Mesodermal cell (in vitro differentiated cells): Measurements from ENCODE around the gene HNF1B.

Experiments
- H3K27ac ChIP-seq: 2 replicates; pipeline ENCODE4 v1.7.0; 2013; ENCODE audit warnings: mild to moderate bottlenecking, low read depth, low read length, moderate library complexity; ENCODE audit not compliant: severe bottlenecking
- H3K36me3 ChIP-seq: 2 replicates; pipeline ENCODE4 v1.7.1; 2013; ENCODE audit warnings: mild to moderate bottlenecking, low read length, moderate library complexity; ENCODE audit not compliant: control insufficient read depth, insufficient read depth
- H3K4me1 ChIP-seq: one replicate; pipeline ENCODE4 v1.7.1; 2013; ENCODE audit warnings: mild to moderate bottlenecking, low read length; ENCODE audit not compliant: insufficient read depth, control insufficient read depth, poor library complexity, severe bottlenecking
- H3K4me3 ChIP-seq: 2 replicates; pipeline ENCODE4 v1.7.0; 2013; ENCODE audit warnings: low read length, control low read depth, mild to moderate bottlenecking; ENCODE audit not compliant: insufficient read depth, poor library complexity, severe bottlenecking; ENCODE audit errors: extremely low read depth
- H3K9me3 ChIP-seq: 2 replicates; pipeline ENCODE4 v1.7.1; 2013; ENCODE audit warnings: mild to moderate bottlenecking, low read length, moderate library complexity; ENCODE audit not compliant: control insufficient read depth
- WGBS, 2 experiments: methylation state at CpG; one replicate each; pipeline ENCODE4 v1.1.5; 2013; ENCODE audit warnings: missing lambda C conversion rate in 2 of 2; ENCODE audit not compliant: insufficient coverage in 2 of 2; 5-methylcytosine and 5-hydroxymethylcytosine counted together

Gene HNF1B

DNA sequence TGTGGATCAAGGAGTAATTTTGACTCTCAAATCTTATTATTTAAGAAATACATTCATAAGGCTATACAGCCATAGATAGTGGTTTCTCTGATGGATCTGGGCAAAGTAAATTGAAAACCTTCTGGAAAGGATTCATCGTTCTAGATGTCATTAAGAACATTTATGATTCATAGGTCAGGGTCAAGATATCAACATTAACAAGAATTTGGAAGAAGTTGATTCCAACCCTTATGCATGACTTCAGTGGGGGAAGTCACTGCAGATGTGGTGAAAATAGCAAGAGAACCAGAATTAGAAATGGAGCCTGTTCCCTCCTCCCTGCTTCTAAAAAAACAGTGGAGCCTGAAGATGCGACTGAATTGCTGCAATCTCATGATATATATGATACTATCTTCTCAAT, 36.6 kb upstream of the HNF1B start:
- H3K27ac ChIP-seq: no peak overlapping the region
- WGBS, 2 experiments: 100% methylated on average over 1 of the region's 2 CpGs; no CpG with 5 or more reads in 1 of the 2 experiments
- H3K4me3 ChIP-seq: no peak overlapping the region
- no peaks in the 10 kb centered on the region for H3K9me3 ChIP-seq
- no peaks in the 10 kb centered on the region for H3K4me1 ChIP-seq
- no peaks in the 10 kb centered on the region for H3K36me3 ChIP-seq

DNA sequence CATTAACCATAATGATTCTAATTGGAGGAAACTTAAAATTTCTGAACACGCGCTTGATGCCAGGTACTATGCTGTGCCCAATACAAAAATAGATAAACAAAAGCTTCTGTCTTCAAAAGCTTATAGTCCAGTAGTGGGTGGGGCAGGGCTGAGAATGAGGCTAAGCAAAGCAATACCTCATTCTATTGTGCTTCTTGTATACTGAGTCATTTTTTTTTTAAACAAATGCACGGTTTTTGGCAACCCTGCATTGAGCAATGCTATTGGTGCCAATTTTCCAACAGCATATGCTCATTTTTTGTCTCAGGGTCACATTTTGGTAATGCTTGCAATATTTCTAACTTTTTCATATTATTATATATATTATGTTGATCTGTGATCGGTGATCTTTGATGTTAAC, 34.7 kb upstream of the HNF1B start:
- 100% methylated on average over 1 of the region's 4 CpGs; no CpG with 5 or more reads in 1 of the 2 experiments for WGBS, 2 experiments
- Histone ChIP-seq H3K27ac (no peak overlapping the region), H3K9me3 (no peaks in the 10 kb centered on the region), H3K36me3 (no peaks in the 10 kb centered on the region), H3K4me3 (no peak overlapping the region), H3K4me1 (no peaks in the 10 kb centered on the region)

DNA sequence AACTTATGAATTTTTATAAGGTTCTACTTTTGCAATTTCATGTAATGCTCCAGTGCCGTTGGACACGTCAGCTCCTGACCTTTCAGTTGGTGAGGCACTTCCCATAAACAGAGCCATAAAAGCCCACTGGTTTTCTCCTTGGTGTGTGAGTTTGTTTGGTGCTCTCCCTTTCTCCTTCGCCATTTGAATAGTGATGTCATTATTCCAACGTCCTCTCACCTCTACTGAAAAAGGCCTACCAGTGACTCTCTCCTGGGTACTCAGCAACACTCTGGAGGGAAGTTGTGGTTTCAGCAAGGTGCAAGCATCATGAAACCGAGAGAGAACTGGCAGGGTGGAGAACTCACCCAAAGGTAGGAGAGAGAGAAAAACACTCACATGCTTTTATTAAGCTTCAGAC, 29.6 kb upstream of the HNF1B start:
- WGBS, 2 experiments: 89 to 93% methylated on average over 1 to 3 of the region's 5 CpGs

DNA sequence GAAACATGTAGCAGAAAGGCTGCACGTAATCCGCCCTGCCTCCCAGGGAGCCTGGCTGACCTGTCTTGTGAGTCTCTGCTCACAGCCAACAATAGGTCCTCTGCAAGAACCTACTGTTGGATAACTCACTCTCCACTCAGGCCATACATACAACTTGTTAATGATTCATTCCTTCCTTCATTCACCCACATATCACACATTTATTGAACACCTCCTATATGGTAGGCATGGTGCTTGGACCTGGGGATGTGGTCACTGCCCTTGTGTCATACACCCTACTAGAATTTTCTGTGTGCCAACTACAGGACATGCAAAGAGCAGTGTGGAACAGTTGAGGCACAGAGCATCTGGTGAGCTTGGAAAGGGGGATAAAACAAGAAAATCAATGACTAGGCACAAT, 28.1 kb upstream of the HNF1B start:
- Histone ChIP-seq H3K36me3 (no peaks in the 10 kb centered on the region), H3K9me3 (no peaks in the 10 kb centered on the region), H3K4me1 (no peaks in the 10 kb centered on the region), H3K4me3 (no peak overlapping the region), H3K27ac (no peak overlapping the region)
- WGBS, 2 experiments: 83 to 84% methylated on average over 2 of the region's 2 CpGs

More for the DNA sequence above, 29.6 kb upstream of the HNF1B start:
- H3K4me3 ChIP-seq: no peak overlapping the region
- H3K36me3 ChIP-seq: no peaks in the 10 kb centered on the region
- H3K9me3 ChIP-seq: no peaks in the 10 kb centered on the region
- H3K27ac ChIP-seq: no peak overlapping the region
- H3K4me1 ChIP-seq: no peaks in the 10 kb centered on the region

DNA sequence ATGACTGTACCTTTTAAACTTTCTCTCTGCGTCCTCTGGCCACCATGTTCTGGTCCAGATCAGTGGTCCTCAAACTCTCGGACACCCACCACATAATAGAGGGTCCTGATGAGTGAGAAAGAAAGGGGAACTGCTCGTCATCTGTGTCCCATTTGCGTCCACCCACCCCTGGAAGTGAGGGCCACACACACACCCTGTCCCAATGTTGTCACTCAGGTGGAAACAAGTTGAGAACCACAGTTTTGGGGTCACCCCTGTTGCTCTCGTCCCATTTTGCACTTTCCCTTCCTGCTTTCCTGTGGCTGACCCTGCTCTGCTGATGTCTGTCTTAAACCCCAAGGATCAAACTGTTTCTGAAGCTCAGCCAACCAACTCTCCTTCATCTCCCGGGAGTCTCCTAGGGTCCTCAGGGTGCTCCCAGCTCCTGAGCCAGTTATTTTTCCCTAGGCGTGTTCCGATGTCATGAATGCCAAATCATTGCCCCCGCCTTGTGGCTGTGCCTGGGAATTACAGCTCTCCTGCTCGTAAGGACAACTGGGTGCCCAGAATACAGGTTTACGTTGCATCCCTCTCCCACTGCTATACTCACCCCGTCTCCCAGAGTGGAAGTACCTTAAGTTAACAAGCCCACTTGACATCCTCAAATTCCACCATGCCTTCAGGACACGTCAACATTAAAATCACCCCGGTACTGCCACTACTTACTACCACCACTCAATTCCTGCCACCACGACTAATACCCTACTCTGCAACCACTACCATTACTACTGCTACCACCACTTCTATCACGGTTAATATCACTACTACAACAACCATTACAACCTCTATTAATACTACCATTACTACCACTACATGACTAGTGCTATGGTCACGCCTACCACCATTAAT, 26.0 kb upstream of the HNF1B start:
- Histone ChIP-seq H3K36me3 (no peaks in the 10 kb centered on the region), H3K4me3 (no peak overlapping the region), H3K9me3 (no peaks in the 10 kb centered on the region), H3K27ac (no peak overlapping the region), H3K4me1 (no peaks in the 10 kb centered on the region)
- 45% methylated on average over 14 to 16 of the region's 17 CpGs for WGBS, 2 experiments

DNA sequence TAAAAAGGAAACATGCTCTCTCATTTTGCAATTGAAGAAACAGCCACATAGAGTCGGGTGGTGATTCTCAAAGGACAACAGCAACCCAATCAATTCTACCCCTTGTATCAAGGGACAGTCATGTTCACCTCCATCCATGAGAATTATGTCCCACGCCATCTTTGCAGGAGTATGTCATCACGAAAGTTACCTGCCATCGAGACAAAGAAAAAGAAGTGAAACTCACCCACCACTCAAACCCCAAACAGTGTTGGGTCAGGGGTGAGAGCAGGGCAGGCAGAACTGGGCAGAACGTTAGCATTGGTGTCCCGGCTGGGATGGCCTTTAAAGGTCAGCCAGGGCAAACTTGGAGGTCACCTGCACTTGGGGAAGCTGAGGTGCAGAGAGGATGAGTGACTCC, 24.2 kb upstream of the HNF1B start:
- H3K4me3 ChIP-seq: no peak overlapping the region
- WGBS, 2 experiments: 93 to 94% methylated on average over 3 of the region's 6 CpGs
- H3K36me3 ChIP-seq: no peaks in the 10 kb centered on the region
- no peaks in the 10 kb centered on the region for H3K4me1 ChIP-seq
- H3K9me3 ChIP-seq: no peaks in the 10 kb centered on the region
- H3K27ac ChIP-seq: no peak overlapping the region

DNA sequence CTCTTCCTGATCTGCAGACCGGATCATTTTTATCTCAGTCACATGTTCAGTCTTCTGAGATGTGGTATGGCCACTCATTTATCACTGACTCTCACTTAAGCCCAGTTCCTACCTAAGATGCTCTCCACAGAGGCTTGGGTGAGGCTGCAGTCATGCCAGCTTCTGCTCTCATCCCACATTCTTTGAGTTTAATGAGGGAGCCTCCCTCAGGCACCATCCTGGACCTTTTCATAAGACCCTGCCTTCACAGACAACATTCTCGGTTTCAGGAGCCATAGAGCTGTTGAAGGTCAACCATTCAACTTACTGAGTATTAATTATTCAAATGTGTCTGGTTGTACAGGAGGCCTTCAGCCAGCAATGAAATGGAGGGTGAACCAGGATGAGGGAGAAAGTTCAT, 23.6 kb upstream of the HNF1B start:
- H3K4me1 ChIP-seq: no peaks in the 10 kb centered on the region
- H3K4me3 ChIP-seq: no peak overlapping the region
- no peaks in the 10 kb centered on the region for H3K36me3 ChIP-seq
- H3K9me3 ChIP-seq: no peaks in the 10 kb centered on the region
- 75 to 100% methylated on average over 1 of the region's 2 CpGs for WGBS, 2 experiments
- no peak overlapping the region for H3K27ac ChIP-seq

DNA sequence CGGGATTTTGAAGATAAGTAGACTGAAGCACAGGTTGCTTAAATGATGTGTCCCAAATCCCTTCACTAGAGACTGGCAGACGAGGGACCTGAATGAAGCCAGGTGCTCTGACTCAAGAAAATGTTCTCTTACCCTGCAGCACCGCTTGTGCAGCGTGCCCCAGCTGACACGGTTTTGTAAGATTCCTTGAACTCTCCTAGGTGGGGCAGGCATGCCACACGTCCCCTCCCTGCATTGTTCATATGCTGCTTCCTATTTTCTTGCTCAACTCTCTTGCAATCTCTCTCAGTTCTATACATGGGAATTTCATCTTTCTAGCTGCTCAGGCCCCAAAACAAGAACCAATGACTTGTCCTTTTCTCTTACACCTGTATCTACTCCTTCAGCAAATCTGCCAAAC, 22.1 kb upstream of the HNF1B start:
- 83 to 87% methylated on average over 5 of the region's 6 CpGs for WGBS, 2 experiments
- no peaks in the 10 kb centered on the region for H3K9me3 ChIP-seq
- H3K4me1 ChIP-seq: no peaks in the 10 kb centered on the region
- H3K36me3 ChIP-seq: no peaks in the 10 kb centered on the region
- H3K4me3 ChIP-seq: no peak overlapping the region
- H3K27ac ChIP-seq: no peak overlapping the region

DNA sequence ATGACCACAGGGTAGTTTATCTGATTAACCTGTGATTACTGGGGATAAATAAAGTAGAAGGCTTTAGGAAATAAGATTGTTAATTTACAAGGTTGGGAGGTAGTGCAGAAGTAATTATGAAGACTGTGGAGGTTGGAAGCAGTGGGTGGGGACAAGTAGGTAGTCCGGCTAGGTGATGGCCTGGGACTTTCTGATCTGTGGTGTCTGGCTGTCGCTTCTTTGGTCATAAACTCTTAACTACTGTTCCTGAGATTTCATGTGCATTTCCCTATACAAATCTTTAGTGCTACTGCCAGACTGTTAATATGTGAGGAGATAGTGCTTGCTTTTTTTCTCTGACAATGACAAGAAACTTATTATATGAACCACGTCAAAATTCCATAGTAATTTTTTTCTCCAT, 19.5 kb upstream of the HNF1B start:
- no peaks in the 10 kb centered on the region for H3K4me1 ChIP-seq
- no peak overlapping the region for H3K27ac ChIP-seq
- no peak overlapping the region for H3K4me3 ChIP-seq
- H3K9me3 ChIP-seq: no peaks in the 10 kb centered on the region
- WGBS, 2 experiments: 84 to 92% methylated on average over 2 of the region's 3 CpGs
- H3K36me3 ChIP-seq: no peaks in the 10 kb centered on the region

DNA sequence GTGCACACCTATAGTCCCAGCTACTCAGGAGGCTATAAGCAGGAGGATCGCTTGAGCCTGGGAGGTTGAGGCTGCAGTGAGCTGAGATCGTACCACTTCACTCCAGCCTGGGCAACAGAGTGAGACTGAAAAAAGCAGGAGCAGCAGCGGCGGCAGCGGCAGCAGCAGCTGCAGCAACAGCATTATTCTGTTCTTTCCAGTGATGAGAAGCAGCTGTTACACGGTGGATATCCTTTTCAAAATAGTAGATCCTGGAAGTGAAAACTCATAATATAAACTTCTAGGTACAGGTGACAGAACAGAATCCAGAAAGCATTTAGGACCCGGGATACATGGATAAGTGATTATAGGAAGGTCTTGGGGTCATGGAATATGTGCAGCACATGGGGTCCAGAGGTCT, 17.8 kb upstream of the HNF1B start:
- H3K4me1 ChIP-seq: no peaks in the 10 kb centered on the region
- 70 to 93% methylated on average over 5 of the region's 7 CpGs for WGBS, 2 experiments
- no peak overlapping the region for H3K27ac ChIP-seq

DNA sequence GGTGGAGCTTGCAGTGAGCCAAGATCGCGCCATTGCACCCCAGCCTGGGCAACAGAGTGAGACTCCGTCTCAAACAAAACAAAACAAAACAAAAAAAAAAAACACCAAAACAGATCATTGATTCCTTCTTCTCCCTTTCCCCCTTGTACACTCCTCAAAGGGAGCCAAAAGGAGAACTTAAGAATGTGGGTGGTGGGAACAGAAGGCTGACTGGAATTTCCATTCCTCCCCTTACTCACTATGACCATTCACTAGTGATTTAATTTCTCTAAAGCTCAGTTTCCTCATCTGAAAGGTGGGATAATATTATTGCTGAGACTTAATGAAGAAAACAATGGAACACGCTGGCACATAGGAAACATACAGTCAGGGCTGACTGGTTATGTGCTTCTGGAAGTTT, 17.1 kb upstream of the HNF1B start:
- H3K27ac ChIP-seq: no peak overlapping the region
- H3K4me3 ChIP-seq: no peak overlapping the region
- WGBS, 2 experiments: 71 to 90% methylated on average over 1 to 2 of the region's 4 CpGs
- H3K9me3 ChIP-seq: no peaks in the 10 kb centered on the region
- H3K4me1 ChIP-seq: no peaks in the 10 kb centered on the region
- no peaks in the 10 kb centered on the region for H3K36me3 ChIP-seq

More for the DNA sequence above, 17.8 kb upstream of the HNF1B start:
- H3K9me3 ChIP-seq: no peaks in the 10 kb centered on the region
- H3K4me3 ChIP-seq: no peak overlapping the region
- no peaks in the 10 kb centered on the region for H3K36me3 ChIP-seq
